Lower leg skin (tissue), 4 donors: ENCODE data around the gene DNASE1L1. TPM values are rescaled to one million over a fixed set of nuclear protein-coding genes. Genes with fewer than 3 reads are reported as not detected.
"Not testable (repeated sequence)": the region's sequence is repeated elsewhere in the genome, so short reads cannot be mapped to it uniquely, and the experiment has no call there.

Source experiments
- DNase-seq, 2 donors: peaks; one replicate each; pipeline ENCODE4 v3.0.0-alpha.2; 2019; ENCODE audit warnings: low spot score in 2 of 2
- H3K4me3 ChIP-seq: fragments of 200-600 bp; sonication (generic); 2 replicates; pipeline ENCODE4 v1.5.1; 2017; ENCODE audit warnings: mild to moderate bottlenecking, low read depth; ENCODE audit not compliant: poor library complexity, severe bottlenecking
- POLR2A ChIP-seq, 2 donors: fragments of 450-650 bp; IDR thresholded peaks; one replicate each; pipeline ENCODE4 v1.6.1; 2016 to 2017; ENCODE audit warnings: antibody characterized with exemption in 2 of 2, mild to moderate bottlenecking in 1 of 2, moderate library complexity in 1 of 2
- WGBS, 2 donors: methylation state at CpG; one replicate each; pipeline ENCODE4 v1.1.5; 2018; 5-methylcytosine and 5-hydroxymethylcytosine counted together
- intact Hi-C: fragments of 100-400 bp; cut with DNase I; formaldehyde crosslinking; loops from one replicate; pipeline ENCODE4 v1.15.0; 2023; ENCODE audit warnings: low total_unique reads
- total RNA-seq, 4 donors: library from RNA; depleted of rRNA; stranded (reverse); fragments of >200 nt; gene quantifications; one replicate each; pipeline ENCODE4 v1.1.0, GENCODE V29; 2016
- TF ChIP-seq, protein P1 (sequence below), 3 donors: fragments of 450-650 bp; IDR thresholded peaks; one replicate each; pipeline ENCODE4 v1.5.1; 2016; ENCODE audit warnings: antibody characterized with exemption in 3 of 3, mild to moderate bottlenecking in 3 of 3, moderate library complexity in 2 of 3

DNASE1L1 gene
- total RNA-seq, 4 donors from 2014 or later: 10.5 to 28.5 (median 16.9) TPM

DNA sequence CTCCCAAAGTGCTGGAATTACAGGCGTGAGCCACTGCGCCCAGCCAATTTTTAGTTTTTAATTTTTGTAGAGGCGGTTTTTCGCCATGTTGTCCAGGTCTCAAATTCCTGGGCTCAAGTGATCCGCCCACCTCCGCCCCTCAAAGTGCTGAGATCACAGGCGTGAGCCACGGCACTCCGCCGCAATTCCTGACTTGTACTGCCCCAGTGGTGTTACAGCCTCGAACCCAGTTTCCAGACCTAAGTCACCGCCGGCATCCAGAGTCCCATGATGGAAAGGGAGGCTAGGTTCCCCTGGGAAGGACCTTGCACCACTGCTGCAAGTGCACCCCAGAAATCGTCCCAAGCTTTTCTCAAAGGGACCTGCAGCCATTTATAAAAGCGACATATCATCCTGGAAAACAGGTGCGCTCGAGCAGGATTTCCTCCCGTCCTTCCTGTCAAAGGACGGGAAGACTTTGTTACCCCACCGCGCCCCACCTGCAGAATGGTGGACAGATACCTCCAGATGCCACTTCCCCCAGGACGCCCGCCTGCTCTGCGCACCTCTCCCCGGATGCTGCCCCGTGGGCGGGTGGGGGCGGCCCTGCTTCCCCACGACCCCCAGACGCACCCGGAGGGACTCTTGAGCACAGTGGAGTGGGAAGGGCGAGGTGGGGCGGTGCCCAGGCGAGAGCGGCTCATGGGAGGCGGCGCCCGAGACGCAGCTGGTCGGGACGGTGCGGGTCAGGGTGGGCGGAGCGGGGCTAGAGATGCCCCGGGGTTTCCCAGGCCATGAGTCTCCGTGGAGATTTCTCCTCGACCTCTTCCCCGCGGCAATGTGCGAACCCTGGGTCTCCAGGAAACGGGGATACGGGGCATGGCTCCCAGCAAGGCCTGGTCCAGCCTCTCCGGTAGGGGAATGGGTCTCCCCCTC, 11.8 kb downstream of the DNASE1L1 start:
- TF ChIP-seq, protein P1, sequence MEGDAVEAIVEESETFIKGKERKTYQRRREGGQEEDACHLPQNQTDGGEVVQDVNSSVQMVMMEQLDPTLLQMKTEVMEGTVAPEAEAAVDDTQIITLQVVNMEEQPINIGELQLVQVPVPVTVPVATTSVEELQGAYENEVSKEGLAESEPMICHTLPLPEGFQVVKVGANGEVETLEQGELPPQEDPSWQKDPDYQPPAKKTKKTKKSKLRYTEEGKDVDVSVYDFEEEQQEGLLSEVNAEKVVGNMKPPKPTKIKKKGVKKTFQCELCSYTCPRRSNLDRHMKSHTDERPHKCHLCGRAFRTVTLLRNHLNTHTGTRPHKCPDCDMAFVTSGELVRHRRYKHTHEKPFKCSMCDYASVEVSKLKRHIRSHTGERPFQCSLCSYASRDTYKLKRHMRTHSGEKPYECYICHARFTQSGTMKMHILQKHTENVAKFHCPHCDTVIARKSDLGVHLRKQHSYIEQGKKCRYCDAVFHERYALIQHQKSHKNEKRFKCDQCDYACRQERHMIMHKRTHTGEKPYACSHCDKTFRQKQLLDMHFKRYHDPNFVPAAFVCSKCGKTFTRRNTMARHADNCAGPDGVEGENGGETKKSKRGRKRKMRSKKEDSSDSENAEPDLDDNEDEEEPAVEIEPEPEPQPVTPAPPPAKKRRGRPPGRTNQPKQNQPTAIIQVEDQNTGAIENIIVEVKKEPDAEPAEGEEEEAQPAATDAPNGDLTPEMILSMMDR (IDR thresholded peaks at IDR 0.05): no peak
- TF ChIP-seq POLR2A (IDR thresholded peaks at IDR 0.05): no peak
- intact Hi-C loops: no loop called here
- WGBS, 2 donors: 29 to 53% methylated on average over 3 to 53 of the region's 53 CpGs
- H3K4me3 ChIP-seq: peak overlapping the region; percentile 25
- DNase-seq: peak; percentile 49 to 94

DNA sequence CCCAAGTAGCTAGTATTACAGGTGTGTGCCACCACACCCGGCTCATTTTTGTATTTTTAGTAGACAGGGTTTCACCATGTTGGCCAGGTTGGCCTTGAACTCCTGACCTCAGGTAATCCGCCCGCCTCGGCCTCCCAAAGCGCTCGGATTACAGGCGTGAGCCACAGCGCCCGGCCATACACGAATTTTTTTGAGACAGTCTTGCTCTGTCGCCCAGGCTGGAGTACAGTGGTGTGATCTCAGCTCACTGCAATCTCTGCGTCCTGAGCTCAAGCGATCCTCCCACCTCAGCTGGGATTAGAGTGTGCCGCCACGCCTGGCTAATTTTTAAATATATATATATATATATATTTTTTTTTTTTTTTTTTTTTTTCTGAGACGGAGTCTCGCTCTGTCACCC, 12.7 kb downstream of the DNASE1L1 start:
- H3K4me3 ChIP-seq, intact Hi-C loops, DNase-seq: not testable (repeated sequence)
- 93 to 94% methylated on average over 15 to 17 of the region's 17 CpGs for WGBS, 2 donors

DNA sequence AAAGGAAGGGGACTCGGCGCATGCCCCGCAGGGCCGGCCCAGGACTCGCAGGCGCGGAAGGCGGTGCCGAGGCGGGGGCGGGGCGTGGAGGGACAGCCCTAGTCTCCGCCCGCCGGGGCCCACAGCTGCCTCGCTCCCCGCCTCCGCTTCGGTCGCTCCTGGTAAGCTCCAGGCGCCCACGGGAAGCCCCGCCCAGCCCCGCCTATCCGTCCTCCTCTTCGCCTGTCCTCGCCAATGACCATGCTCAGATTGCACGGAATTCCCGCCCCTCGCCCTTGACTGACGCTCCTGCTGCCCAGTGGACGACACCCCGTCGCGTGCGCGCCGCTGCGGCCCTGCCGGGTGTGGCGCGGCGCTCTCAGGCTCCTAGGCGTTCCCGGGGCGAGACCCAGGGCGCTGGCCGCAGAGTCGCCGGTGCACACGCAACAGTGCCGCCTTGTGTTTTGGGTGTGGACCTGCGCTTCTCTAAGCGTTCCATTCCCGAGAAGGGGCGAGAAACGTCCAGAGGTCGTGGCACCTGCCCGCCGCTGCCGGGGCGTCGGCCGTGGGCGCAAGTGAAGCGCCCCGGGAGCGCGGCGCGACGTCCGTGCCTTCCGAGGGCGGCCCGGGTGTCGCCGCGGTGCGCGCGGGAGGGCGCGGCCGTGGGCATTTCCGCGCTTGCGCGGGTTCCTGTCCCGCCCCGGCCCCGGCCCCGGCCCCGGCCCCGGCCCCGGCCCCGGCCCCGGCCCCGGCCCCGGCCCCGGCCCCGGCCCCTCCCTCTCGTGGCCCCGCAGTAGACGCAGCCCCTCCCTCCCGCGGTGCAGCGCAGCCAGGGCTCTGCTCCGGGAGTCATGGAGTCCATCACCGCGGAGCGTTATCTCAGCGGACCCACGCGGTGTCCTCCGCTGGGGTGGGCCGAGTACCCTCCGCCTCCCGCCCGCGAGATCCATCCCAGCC, 19.0 kb downstream of the DNASE1L1 start:
- no CpG with 5 or more reads among the region's 121 CpGs for WGBS, 2 donors
- intact Hi-C loops, H3K4me3 ChIP-seq, DNase-seq: not testable (repeated sequence)

DNA sequence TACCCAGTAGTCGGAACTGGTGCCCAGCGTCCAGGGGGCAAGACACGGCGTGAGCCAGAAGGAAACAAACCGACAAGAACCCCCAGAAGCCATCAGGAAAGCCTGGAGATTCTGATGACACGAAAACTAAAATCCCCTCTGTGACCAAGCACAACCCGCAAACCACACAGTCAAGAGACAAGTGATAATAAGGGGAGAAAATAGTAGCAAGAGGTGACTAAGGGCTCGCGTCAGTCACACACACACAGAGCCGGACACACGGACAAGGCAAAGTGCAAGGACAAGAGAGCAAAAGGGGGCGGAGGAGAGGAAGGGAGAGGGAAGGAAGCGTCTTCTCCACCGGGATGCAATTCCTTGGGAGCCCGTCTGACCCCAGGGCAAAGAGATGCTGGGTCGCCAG, 20.4 kb downstream of the DNASE1L1 start:
- H3K4me3 ChIP-seq, intact Hi-C loops, DNase-seq: not testable (repeated sequence)
- WGBS, 2 donors: no CpG with 5 or more reads among the region's 16 CpGs

DNA sequence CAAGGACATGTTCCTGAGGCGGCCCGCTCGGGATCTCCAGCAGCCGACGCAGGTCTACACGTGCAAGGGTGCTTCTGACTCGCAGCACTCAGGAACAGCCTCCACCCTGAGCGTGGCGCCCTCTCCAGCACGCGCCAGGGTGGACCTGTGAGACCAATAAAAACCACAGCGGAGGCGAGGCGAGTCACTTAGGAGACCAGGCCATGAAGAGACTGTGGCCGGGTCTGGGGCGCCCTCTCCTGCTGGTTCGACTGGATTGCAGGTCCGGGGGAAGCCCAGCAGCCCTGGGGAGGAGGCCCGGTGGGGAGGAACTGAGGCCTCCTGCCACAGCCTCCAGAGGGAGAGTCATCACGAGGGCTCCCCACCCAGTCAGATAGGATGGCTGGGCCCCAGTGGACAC, 21.0 kb downstream of the DNASE1L1 start:
- intact Hi-C loops, DNase-seq, H3K4me3 ChIP-seq: not testable (repeated sequence)
- no CpG with 5 or more reads among the region's 20 CpGs for WGBS, 2 donors

DNA sequence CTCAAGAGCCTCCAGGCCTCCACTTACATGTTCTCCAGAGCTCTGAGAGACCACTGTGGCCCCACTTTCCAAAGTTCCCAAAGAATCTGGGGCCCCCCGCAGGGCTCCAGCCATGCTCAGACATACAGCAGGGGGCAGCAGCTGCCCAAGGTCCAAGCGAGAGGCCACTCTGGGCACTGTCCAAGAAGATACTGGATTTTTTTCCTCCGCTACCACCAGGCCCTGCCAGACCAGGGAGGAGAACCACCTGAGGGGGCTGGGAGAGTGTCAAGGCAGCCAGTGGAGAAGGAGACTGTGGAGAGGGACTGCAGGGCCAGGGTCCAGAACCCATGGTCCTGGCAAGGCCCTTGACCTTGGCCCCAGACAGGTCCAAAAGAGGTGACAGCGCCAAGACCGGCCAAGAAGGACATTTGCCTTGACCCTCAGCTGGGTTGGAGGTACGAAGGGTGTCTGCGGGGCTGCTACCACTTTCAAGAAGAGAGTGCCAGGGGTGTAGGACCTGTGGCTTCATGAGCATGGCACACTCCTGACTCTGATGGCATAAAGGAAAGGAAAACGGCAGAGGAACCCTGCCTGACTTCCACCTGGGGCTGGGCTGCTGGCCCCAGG, 24.7 kb downstream of the DNASE1L1 start:
- no peak for DNase-seq
- H3K4me3 ChIP-seq: no peak overlapping the region
- WGBS, 2 donors: 74 to 75% methylated on average over 7 of the region's 8 CpGs
- TF ChIP-seq, protein P1 (IDR thresholded peaks at IDR 0.05): no peak
- TF ChIP-seq POLR2A (IDR thresholded peaks at IDR 0.05): no peak
- intact Hi-C loops: no loop called here

DNA sequence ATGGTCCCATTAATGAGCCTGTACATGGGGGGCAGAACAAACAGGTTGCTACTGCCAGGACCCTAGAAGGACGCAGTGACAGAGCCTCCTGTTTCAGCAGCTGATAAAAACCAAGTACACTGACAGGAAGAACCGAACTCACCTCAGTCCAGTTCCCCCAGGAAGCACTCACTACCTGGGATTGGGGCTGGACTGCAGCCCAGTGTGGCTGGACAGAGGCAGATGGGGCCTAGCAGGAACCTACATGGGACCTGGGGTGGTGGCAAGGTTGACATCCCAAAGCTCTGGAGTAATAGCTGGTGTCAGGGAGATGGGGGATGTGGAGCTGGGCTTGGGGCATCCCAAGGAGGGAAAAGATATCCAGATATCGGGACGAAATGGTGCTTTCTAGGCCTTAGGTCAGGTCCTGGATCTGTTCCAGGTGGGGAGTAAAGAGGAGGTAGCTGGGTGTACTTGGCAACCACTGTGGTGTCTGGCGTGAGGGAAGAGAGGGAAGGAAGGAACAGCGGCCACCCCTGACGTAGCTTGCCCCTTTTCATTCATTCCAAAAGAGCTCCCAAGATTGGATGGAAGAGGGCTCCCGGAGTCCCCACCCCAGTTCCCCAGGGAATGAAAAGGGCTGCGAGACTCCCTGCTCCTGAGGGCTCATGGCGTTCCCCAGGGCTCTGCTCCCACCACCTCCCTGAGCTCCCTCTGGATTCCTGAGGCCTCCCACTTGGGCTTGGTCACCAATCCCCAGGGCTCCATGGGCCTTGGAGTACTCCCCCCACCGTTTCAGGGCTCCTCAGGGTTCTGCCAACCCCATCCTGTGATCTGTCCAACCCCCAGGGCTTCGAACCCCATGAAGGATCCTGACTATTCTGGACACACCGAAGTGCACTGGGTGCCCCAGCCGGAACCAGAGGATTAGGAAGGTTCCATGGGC, 25.4 kb downstream of the DNASE1L1 start:
- DNase-seq: no peak
- H3K4me3 ChIP-seq: no peak overlapping the region
- intact Hi-C loops: no loop called here
- 74 to 81% methylated on average over 11 to 14 of the region's 14 CpGs for WGBS, 2 donors
- TF ChIP-seq POLR2A (IDR thresholded peaks at IDR 0.05): no peak
- TF ChIP-seq, protein P1 (IDR thresholded peaks at IDR 0.05): no peak
